Mucosa of descending colon (tissue), 3 donors: Measurements from ENCODE around the gene HOXC13. TPM values are rescaled to one million over a fixed set of nuclear protein-coding genes. Genes with fewer than 3 reads are reported as not detected.

ENCODE experiments used
- ATAC-seq: fragments of 200-7000 bp; cut with Tn5 transposase; one replicate; pipeline ENCODE4 v1.9.1; 2020; ENCODE audit warnings: mild to moderate bottlenecking, moderate library complexity
- DNase-seq, 3 donors: peaks; one replicate each; pipeline ENCODE4 v3.0.0-alpha.2; 2020
- H3K36me3 ChIP-seq: fragments of 200-600 bp; one replicate; pipeline ENCODE4 v1.8.0; 2021; ENCODE audit warnings: low read depth, mild to moderate bottlenecking
- H3K4me1 ChIP-seq: fragments of 200-600 bp; one replicate; pipeline ENCODE4 v1.8.0; 2021; ENCODE audit warnings: low read depth, mild to moderate bottlenecking
- H3K4me3 ChIP-seq: fragments of 200-600 bp; one replicate; pipeline ENCODE4 v1.8.0; 2021; ENCODE audit warnings: mild to moderate bottlenecking
- H3K9me3 ChIP-seq: fragments of 200-600 bp; one replicate; pipeline ENCODE4 v1.8.0; 2021; ENCODE audit warnings: mild to moderate bottlenecking
- intact Hi-C, 2 donors: fragments of 100-400 bp; cut with DNase I in 1 of 2; cut with micrococcal nuclease in 1 of 2; formaldehyde crosslinking; loops; one replicate each; pipeline versions ENCODE4 v1.11.0 to v1.11.1; 2022; cut with DNase I, micrococcal nuclease
- total RNA-seq, 3 donors: library from RNA; stranded (reverse); fragmentation: NEBNext Ultra II Directional in 2 of 3; extraction: Animal tissue kit (Norgen Biotek cat#: 25700) in 2 of 3; gene quantifications; one replicate each; pipeline versions ENCODE4 v1.2.1 to v1.2.4, GENCODE V29; 2021 to 2023
- TF ChIP-seq, protein P1 (sequence below): fragments of 200-600 bp; IDR thresholded peaks from one replicate; pipeline ENCODE4 v1.8.0; 2022; ENCODE audit warnings: antibody characterized with exemption, mild to moderate bottlenecking
- donor health status: DM: no; HTN: no; CAD: no; lungs with moderate emphysema.
- donor health status: DM: no; HTN: no; CAD: no.
- donor health status: DM: no; HTN: yes; CAD: no.

Gene HOXC13
- total RNA-seq, 3 donors from 2014 or later = not detected

DNA sequence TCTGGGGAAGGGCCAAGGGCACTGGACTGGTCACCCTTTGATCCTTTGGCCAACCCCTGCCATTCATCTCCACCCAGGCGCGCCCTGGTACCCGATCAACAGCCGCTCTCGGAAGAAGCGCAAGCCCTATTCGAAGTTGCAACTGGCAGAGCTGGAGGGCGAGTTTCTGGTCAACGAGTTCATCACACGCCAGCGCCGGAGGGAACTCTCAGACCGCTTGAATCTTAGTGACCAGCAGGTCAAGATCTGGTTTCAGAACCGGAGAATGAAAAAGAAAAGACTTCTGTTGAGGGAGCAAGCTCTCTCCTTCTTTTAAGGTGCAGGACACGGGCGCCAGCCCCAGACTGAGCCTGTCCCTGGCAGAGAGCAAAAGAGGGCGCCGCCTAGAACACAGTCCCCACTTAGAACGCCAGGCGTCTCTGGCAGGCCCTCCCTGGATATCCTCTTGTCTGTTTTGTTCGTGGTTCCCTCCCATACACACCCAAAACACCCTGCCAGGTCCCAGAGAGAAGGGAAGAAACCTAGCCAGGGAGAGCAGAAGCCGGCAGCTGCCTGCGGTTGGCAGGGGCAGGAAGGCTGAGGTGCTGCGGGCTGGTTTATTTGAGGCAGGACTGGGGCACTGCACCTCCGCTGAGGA lies 17.7 kb downstream of the HOXC13 start:
- H3K4me3 ChIP-seq = no peak overlapping the region
- DNase-seq = no peak
- intact Hi-C loops = no loop called here
- no peaks in the 10 kb centered on the region for H3K9me3 ChIP-seq
- no peaks in the 10 kb centered on the region for H3K36me3 ChIP-seq
- no peaks in the 10 kb centered on the region for H3K4me1 ChIP-seq
- TF ChIP-seq, protein P1, sequence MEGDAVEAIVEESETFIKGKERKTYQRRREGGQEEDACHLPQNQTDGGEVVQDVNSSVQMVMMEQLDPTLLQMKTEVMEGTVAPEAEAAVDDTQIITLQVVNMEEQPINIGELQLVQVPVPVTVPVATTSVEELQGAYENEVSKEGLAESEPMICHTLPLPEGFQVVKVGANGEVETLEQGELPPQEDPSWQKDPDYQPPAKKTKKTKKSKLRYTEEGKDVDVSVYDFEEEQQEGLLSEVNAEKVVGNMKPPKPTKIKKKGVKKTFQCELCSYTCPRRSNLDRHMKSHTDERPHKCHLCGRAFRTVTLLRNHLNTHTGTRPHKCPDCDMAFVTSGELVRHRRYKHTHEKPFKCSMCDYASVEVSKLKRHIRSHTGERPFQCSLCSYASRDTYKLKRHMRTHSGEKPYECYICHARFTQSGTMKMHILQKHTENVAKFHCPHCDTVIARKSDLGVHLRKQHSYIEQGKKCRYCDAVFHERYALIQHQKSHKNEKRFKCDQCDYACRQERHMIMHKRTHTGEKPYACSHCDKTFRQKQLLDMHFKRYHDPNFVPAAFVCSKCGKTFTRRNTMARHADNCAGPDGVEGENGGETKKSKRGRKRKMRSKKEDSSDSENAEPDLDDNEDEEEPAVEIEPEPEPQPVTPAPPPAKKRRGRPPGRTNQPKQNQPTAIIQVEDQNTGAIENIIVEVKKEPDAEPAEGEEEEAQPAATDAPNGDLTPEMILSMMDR = no peak
- no peak for ATAC-seq

DNA sequence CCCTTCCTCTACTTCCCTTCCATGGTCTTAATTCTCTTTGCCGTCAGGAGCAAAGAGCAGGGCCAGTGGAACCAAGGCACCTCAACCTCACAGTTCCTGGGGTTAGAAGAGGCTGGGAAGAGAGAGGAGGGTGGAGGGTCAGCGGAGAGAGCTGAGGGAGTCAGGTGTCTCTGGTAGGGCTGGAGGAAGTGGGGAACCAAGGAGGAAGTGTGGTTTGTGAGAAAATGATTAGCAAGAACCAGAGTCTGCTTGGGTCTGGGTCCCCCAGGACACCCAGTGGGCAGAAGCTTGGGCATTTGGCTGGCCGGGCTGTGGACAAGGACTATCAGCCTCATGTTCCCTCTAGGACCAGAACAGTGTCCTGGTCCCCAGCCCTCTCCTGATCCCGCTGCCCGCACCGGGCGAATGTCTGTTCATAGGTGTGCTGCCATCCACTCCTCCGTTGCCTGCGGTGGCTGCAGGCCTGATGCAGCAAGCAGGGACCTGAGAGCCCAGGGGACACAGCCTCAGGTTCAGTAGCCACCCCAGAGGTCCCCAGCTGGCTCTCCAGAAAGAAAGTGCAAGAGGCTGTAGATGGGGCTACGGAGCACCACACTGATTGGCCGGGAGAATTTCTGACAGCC lies 18.4 kb downstream of the HOXC13 start:
- ATAC-seq (no peak), DNase-seq (no peak)
- Histone ChIP-seq H3K36me3 (no peaks in the 10 kb centered on the region), H3K4me1 (no peaks in the 10 kb centered on the region), H3K9me3 (no peaks in the 10 kb centered on the region), H3K4me3 (no peak overlapping the region)
- intact Hi-C loops = no loop called here
- TF ChIP-seq, protein P1 = no peak

DNA sequence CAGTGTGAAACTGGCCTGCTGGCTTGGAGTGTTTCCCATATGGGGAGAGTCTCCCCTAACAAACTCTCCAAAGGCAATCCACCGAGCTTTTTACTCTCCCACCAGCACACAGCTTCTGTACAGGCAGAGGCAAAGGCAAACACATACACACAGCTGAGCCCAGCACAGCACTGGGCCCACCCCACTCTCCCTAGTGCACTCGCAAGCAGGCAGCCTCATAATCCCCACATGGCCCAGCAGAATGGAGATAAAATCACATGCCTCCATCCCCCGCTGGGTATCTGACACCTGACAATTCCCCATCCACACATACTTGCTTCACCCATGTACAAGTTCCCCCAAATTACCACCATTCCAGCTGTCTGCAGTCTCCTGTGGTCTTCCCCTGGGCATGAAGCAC lies 19.5 kb downstream of the HOXC13 start:
- no peak overlapping the region for H3K4me3 ChIP-seq
- no peaks in the 10 kb centered on the region for H3K4me1 ChIP-seq
- DNase-seq (no peak), ATAC-seq (no peak)
- intact Hi-C loops = no loop called here
- no peaks in the 10 kb centered on the region for H3K9me3 ChIP-seq
- no peaks in the 10 kb centered on the region for H3K36me3 ChIP-seq
- TF ChIP-seq, protein P1 = no peak

DNA sequence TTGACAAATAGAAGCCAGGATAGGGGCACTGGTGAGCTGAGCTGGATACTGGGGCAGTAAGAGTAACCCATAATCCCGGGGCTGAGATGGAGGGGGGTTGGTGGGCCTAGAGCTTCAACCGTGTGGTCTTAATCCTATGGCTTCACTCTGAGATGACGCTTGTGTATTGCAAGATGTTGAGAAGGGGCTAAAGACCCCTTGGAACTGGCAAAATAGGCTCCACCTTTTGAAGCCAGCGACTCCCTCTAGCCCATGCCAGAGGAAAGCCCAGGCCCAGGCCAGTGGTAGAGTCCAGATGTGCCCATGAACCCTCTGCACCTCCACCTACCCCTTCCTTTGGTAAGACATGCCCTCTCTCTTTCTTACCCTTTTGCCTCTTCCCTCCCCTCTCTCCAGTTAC lies 20.7 kb downstream of the HOXC13 start:
- DNase-seq = no peak
- intact Hi-C loops = no loop called here

DNA sequence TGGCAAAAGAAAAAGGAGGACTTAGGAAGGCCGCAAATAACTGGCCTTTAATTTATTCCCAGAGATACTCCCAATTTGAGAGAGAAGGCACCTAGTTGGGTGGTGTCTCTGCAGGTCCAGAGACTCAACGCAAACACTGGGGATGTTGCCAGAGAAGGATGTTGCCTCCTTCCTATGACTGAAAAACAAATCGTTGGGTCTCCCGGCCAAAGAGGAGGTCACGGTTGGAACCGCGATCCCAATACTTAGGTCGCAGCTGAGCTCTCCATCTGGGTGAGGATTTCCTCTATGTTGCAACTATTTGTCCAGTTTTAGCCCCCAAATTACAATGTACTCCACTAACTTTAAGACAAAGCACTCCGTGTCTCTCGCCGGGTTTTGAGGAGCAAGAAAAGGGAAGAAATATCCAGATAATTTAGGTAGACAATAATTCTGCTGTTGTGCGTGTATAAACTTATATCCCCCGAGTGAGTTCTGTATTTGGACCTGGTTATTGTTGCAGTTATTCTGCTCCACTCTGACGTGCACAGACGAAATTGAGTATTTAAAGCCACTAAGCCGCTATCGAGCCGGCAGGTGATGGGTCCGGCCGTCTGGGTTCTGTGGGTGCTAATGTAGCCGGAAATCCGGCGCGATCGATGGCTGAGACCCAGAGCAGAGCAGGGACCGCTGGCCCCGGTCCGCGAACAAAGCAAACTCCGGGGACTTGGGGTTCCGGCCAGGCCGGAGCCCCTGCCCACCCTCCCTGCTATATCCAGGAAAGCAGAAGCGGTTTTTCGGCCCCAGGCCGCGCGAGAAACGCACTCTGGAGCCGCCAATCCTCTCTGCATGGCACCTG lies 21.8 kb downstream of the HOXC13 start:
- no peaks in the 10 kb centered on the region for H3K4me1 ChIP-seq
- DNase-seq (no peak), ATAC-seq (no peak)
- no peak overlapping the region for H3K4me3 ChIP-seq
- H3K36me3 ChIP-seq = no peaks in the 10 kb centered on the region
- H3K9me3 ChIP-seq = no peaks in the 10 kb centered on the region
- intact Hi-C loops = no loop called here
- TF ChIP-seq, protein P1 = no peak

More for the DNA sequence above, 20.7 kb downstream of the HOXC13 start:
- no peak overlapping the region for H3K4me3 ChIP-seq
- no peaks in the 10 kb centered on the region for H3K4me1 ChIP-seq
- no peaks in the 10 kb centered on the region for H3K36me3 ChIP-seq
- no peaks in the 10 kb centered on the region for H3K9me3 ChIP-seq
- TF ChIP-seq, protein P1 = no peak
- no peak for ATAC-seq
